CD8-positive, alpha-beta memory T cell (primary cell): ENCODE results near the gene SNRNP35. TPM values are rescaled to one million over a fixed set of nuclear protein-coding genes. Genes with fewer than 3 reads are reported as not detected.
A peak's percentile ranks its signal among the peaks of the same experiment; 100 is the strongest.
"Not testable (repeated sequence)": the region's sequence is repeated elsewhere in the genome, so short reads cannot be mapped to it uniquely, and the experiment has no call there.

Experiments
- CTCF ChIA-PET: fragments of 350-600 bp; sonication (Branson Sonifier 250); formaldehyde crosslinking; loops from one replicate; lab custom pipeline; 2021; ENCODE audit warnings: antibody characterized with exemption; lab: Charles Lee
- POLR2A ChIA-PET: fragments of 350-600 bp; sonication (Branson Sonifier 250); formaldehyde crosslinking; loops from one replicate; lab custom pipeline; 2021; ENCODE audit warnings: antibody characterized with exemption; lab: Charles Lee
- DNase-seq, 5 donors: peaks; one replicate each; pipeline versions ENCODE4 v3.0.0 to v3.0.0-alpha.2; 2020 to 2022; ENCODE audit warnings: mixed read lengths in 1 of 5
- H3K27ac ChIP-seq: one replicate; pipeline ENCODE4 v1.7.0; 2013; ENCODE audit warnings: low read depth, mild to moderate bottlenecking, low read length, moderate library complexity
- H3K27me3 ChIP-seq: 2 replicates; pipeline ENCODE4 v1.7.0; 2013; ENCODE audit warnings: low read length, mild to moderate bottlenecking; ENCODE audit not compliant: insufficient read depth, poor library complexity, severe bottlenecking
- H3K36me3 ChIP-seq: 2 replicates; pipeline ENCODE4 v1.7.0; 2013; ENCODE audit warnings: mild to moderate bottlenecking, low read length, moderate library complexity; ENCODE audit not compliant: insufficient read depth
- H3K4me1 ChIP-seq: 2 replicates; pipeline ENCODE4 v1.7.0; 2013; ENCODE audit warnings: mild to moderate bottlenecking, low read length, moderate library complexity; ENCODE audit not compliant: insufficient read depth
- H3K4me3 ChIP-seq: 2 replicates; pipeline ENCODE4 v1.7.0; 2013; ENCODE audit warnings: mild to moderate bottlenecking, low read length
- H3K9me3 ChIP-seq: 2 replicates; pipeline ENCODE4 v1.7.0; 2013; ENCODE audit warnings: mild to moderate bottlenecking, low read length
- H3K27ac Mint-ChIP-seq, 8 donors: one replicate each; pipeline ENCODE4 v1.8.0; 2020 to 2021; ENCODE audit warnings: mixed read lengths in 8 of 8, mild to moderate bottlenecking in 6 of 8, inconsistent platforms in 3 of 8, moderate library complexity in 3 of 8
- H3K27me3 Mint-ChIP-seq, 2 donors: one replicate each; pipeline ENCODE4 v1.8.0; 2020 to 2021; ENCODE audit warnings: mixed read lengths in 2 of 2, mild to moderate bottlenecking in 1 of 2, moderate library complexity in 1 of 2
- H3K36me3 Mint-ChIP-seq, 3 donors: one replicate each; pipeline ENCODE4 v1.8.0; 2020 to 2021; ENCODE audit warnings: mixed read lengths in 3 of 3, inconsistent platforms in 1 of 3, mild to moderate bottlenecking in 1 of 3
- H3K4me1 Mint-ChIP-seq, 3 donors: one replicate each; pipeline ENCODE4 v1.8.0; 2020 to 2021; ENCODE audit warnings: mixed read lengths in 3 of 3, inconsistent platforms in 1 of 3, mild to moderate bottlenecking in 1 of 3
- H3K4me3 Mint-ChIP-seq, 7 donors: one replicate each; pipeline ENCODE4 v1.8.0; 2020 to 2021; ENCODE audit warnings: mixed read lengths in 7 of 7, mild to moderate bottlenecking in 6 of 7, moderate library complexity in 4 of 7, inconsistent platforms in 2 of 7
- H3K9me3 Mint-ChIP-seq, 5 donors: one replicate each; pipeline ENCODE4 v1.8.0; 2020 to 2022; ENCODE audit warnings: mixed read lengths in 5 of 5, mild to moderate bottlenecking in 3 of 5, moderate library complexity in 2 of 5, inconsistent platforms in 1 of 5
- polyA plus RNA-seq: library from polyadenylated mRNA; unstranded; fragments of 300-500 nt; fragmentation: Illumina TruSeq; gene quantifications from one replicate; pipeline ENCODE4 v1.2.3, GENCODE V29; 2021
- total RNA-seq, 2 experiments: library from RNA; stranded (reverse); gene quantifications; one replicate each; pipeline ENCODE4 v1.2.3, GENCODE V29; 2021

SNRNP35 gene
- total and polyA plus RNA-seq, 3 experiments from 2014 or later, result 21.9 to 26.5 (median 23.8) TPM

DNA sequence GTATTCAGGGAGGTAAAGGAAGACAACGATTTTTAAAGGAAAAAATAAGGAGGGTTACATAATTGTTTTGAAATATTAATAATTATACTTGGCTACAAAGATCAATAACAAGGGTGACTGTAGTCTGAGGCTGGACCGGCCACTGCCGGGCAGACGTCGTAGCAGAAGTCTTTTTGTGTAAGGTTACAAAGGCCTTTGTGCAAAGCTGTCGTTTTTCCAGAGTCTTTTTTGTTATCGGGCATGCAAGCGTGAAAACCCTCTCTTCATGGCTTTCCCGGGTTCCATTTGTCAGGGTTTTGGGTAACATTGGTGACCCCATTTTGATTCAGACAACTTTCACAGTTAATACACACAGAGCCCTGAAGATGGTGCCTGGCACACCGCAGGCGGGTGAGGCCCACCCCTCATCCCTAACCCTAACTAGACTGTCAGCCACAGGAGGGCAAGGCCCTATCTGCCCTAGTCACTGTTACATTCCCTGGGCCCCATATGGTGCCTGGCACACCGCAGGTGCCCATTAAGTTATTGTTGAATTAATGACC lies 44.3 kb downstream of the SNRNP35 start:
- Mint-ChIP-seq H3K9me3 (no peaks in the 10 kb centered on the region), H3K4me1 (no peaks in the 10 kb centered on the region), H3K4me3 (no peak overlapping the region), H3K36me3 (peaks cover 3 to 5% (median 3%) of the 10 kb centered on the region in 3 donors), H3K27ac (no peak overlapping the region), H3K27me3 (no peaks in the 10 kb centered on the region)
- H3K4me3 ChIP-seq, result no peak overlapping the region
- no peak for DNase-seq
- no peaks in the 10 kb centered on the region for H3K9me3 ChIP-seq
- CTCF ChIA-PET, result no interaction called here
- H3K27ac ChIP-seq, result no peak overlapping the region
- no peaks in the 10 kb centered on the region for H3K4me1 ChIP-seq
- H3K36me3 ChIP-seq, result no peaks in the 10 kb centered on the region
- H3K27me3 ChIP-seq, result no peaks in the 10 kb centered on the region
- POLR2A ChIA-PET, result no interaction called here

- Mint-ChIP-seq H3K4me1 (no peaks in the 10 kb centered on the region), H3K27ac (peak overlapping the region in 1 of 8 donors; percentile 29), H3K36me3 (no peaks in the 10 kb centered on the region), H3K4me3 (no peak overlapping the region), H3K27me3 (no peaks in the 10 kb centered on the region), H3K9me3 (no peaks in the 10 kb centered on the region)
- no peak overlapping the region for H3K27ac ChIP-seq
- H3K36me3 ChIP-seq, result no peaks in the 10 kb centered on the region
- no peak for DNase-seq
- H3K9me3 ChIP-seq, result no peaks in the 10 kb centered on the region
- no peaks in the 10 kb centered on the region for H3K4me1 ChIP-seq
- no peak overlapping the region for H3K4me3 ChIP-seq
- CTCF ChIA-PET, result no interaction called here
- POLR2A ChIA-PET, result interaction anchor here (0.5 kb wide), 1 partner anchor 32 kb away, joined by 3 read pairs; no protein-coding TSS in a partner anchor
- H3K27me3 ChIP-seq, result no peaks in the 10 kb centered on the region
Observed at GRCh38 chr12:123506059-123506842, 48.3 kb downstream of the SNRNP35 start.

GRCh38 chr12:123506843-123507236 lies 48.9 kb downstream of the SNRNP35 start:
- no peaks in the 10 kb centered on the region for H3K36me3 Mint-ChIP-seq
- no peaks in the 10 kb centered on the region for H3K9me3 ChIP-seq
- DNase-seq, result no peak
- H3K27me3 Mint-ChIP-seq, result no peaks in the 10 kb centered on the region
- H3K4me1 Mint-ChIP-seq, result no peaks in the 10 kb centered on the region
- no peak overlapping the region for H3K4me3 ChIP-seq
- no peak overlapping the region for H3K4me3 Mint-ChIP-seq
- no peaks in the 10 kb centered on the region for H3K9me3 Mint-ChIP-seq
- CTCF ChIA-PET, result no interaction called here
- no peak overlapping the region for H3K27ac ChIP-seq
- H3K36me3 ChIP-seq, result no peaks in the 10 kb centered on the region
- POLR2A ChIA-PET, result interaction anchor here (0.5 kb wide), 1 partner anchor 31 kb away, joined by 3 read pairs; no protein-coding TSS in a partner anchor
- H3K27ac Mint-ChIP-seq, result peak overlapping the region in 1 of 8 donors; percentile 29
- no peaks in the 10 kb centered on the region for H3K27me3 ChIP-seq
- no peaks in the 10 kb centered on the region for H3K4me1 ChIP-seq

- CTCF ChIA-PET, result no interaction called here
- Histone ChIP-seq H3K27ac (no peak overlapping the region), H3K9me3 (no peaks in the 10 kb centered on the region), H3K4me1 (no peaks in the 10 kb centered on the region), H3K4me3 (no peak overlapping the region), H3K27me3 (no peaks in the 10 kb centered on the region), H3K36me3 (no peaks in the 10 kb centered on the region)
- no peak for DNase-seq
- Mint-ChIP-seq H3K4me1 (no peaks in the 10 kb centered on the region), H3K27me3 (no peaks in the 10 kb centered on the region), H3K36me3 (peaks cover 0 to 11% (median 4%) of the 10 kb centered on the region in 3 donors), H3K4me3 (no peak overlapping the region), H3K27ac (no peak overlapping the region), H3K9me3 (no peaks in the 10 kb centered on the region)
- POLR2A ChIA-PET, result no interaction called here
Observed at GRCh38 chr12:123512838-123513665, 55.1 kb downstream of the SNRNP35 start.

DNA sequence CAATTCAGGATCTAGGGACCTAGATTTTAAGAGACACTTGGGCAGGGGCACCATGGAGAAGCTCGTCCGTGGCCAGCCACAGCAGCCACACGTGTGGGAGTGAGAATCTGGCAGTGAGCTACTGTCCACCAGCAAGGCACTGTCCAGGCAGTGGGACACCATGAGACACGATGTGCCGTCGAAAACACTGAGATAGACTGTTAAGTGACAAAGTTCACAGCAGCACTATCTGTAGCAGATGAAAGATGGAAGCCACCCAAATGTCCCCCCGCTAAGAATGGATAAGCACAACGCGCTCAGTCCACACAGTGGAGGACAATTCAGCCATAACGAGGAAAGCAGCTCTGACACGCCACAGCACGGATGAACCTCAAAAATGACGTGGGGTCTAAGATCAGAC lies 55.9 kb downstream of the SNRNP35 start:
- no peak overlapping the region for H3K4me3 Mint-ChIP-seq
- peaks cover 0 to 12% (median 4%) of the 10 kb centered on the region in 3 donors for H3K36me3 Mint-ChIP-seq
- Histone ChIP-seq H3K9me3 (no peaks in the 10 kb centered on the region), H3K27ac (no peak overlapping the region), H3K36me3 (no peaks in the 10 kb centered on the region), H3K27me3 (no peaks in the 10 kb centered on the region), H3K4me3 (no peak overlapping the region), H3K4me1 (no peaks in the 10 kb centered on the region)
- no peak overlapping the region for H3K27ac Mint-ChIP-seq
- no peak for DNase-seq
- POLR2A ChIA-PET, result no interaction called here
- H3K27me3 Mint-ChIP-seq, result no peaks in the 10 kb centered on the region
- CTCF ChIA-PET, result no interaction called here
- no peaks in the 10 kb centered on the region for H3K9me3 Mint-ChIP-seq
- H3K4me1 Mint-ChIP-seq, result no peaks in the 10 kb centered on the region

DNA sequence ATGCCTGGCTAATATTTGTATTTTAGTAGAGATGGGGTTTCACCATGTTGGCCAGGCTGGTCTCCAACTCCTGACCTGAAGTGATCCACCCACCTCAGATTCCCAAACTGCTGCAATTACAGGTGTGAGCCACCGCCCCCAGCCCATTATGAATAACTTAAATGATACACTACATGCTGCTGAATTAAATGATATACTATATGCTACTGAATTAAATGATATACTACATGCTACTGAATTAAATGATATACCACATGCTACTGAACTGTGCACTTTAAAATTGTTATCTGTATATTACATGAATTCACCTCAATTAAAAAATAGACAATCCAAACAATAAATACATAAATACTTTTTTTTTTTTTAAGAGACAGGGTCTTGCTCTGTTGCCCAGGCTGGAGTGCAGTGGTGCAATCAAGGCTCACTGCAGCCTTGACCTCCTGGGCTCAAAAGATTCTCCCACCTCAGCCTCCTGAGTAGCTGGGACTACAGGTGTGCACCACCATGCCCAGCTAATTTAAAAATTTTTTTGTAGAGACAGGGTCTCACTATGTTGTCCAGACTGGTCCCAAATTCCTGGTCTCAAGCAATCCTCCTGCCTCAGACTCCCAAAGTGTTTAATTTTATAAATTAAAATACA lies 56.8 kb downstream of the SNRNP35 start:
- H3K9me3 ChIP-seq, H3K4me3 Mint-ChIP-seq, H3K27ac Mint-ChIP-seq, H3K4me3 ChIP-seq, CTCF ChIA-PET, H3K27me3 ChIP-seq, H3K27me3 Mint-ChIP-seq, H3K9me3 Mint-ChIP-seq, H3K4me1 Mint-ChIP-seq, POLR2A ChIA-PET, H3K27ac ChIP-seq, DNase-seq, H3K4me1 ChIP-seq, H3K36me3 ChIP-seq: not testable (repeated sequence)
- peaks cover 0 to 20% (median 5%) of the 10 kb centered on the region in 3 donors for H3K36me3 Mint-ChIP-seq

- Histone ChIP-seq H3K4me3 (no peak overlapping the region), H3K27ac (no peak overlapping the region), H3K27me3 (no peaks in the 10 kb centered on the region), H3K4me1 (no peaks in the 10 kb centered on the region), H3K36me3 (no peaks in the 10 kb centered on the region), H3K9me3 (no peaks in the 10 kb centered on the region)
- H3K9me3 Mint-ChIP-seq, result no peaks in the 10 kb centered on the region
- H3K27ac Mint-ChIP-seq, result peak overlapping the region in 1 of 8 donors; percentile 63
- no peak overlapping the region for H3K4me3 Mint-ChIP-seq
- H3K27me3 Mint-ChIP-seq, result no peaks in the 10 kb centered on the region
- POLR2A ChIA-PET, result no interaction called here
- no peak for DNase-seq
- peaks cover 0 to 30% (median 5%) of the 10 kb centered on the region in 3 donors for H3K36me3 Mint-ChIP-seq
- CTCF ChIA-PET, result interaction anchor here (0.6 kb wide), 1 partner anchor 139 kb away, joined by 3 read pairs; no protein-coding TSS in a partner anchor
- no peaks in the 10 kb centered on the region for H3K4me1 Mint-ChIP-seq
Observed at GRCh38 chr12:123516216-123516780, 58.4 kb downstream of the SNRNP35 start.
